AG08395 (cell line): Measurements from ENCODE around the gene PKNOX2.

ENCODE experiments used
- DNase-seq: peaks from one replicate; pipeline ENCODE4 v3.0.0; 2012; ENCODE audit warnings: mixed read lengths, low spot score

PKNOX2 gene

DNA sequence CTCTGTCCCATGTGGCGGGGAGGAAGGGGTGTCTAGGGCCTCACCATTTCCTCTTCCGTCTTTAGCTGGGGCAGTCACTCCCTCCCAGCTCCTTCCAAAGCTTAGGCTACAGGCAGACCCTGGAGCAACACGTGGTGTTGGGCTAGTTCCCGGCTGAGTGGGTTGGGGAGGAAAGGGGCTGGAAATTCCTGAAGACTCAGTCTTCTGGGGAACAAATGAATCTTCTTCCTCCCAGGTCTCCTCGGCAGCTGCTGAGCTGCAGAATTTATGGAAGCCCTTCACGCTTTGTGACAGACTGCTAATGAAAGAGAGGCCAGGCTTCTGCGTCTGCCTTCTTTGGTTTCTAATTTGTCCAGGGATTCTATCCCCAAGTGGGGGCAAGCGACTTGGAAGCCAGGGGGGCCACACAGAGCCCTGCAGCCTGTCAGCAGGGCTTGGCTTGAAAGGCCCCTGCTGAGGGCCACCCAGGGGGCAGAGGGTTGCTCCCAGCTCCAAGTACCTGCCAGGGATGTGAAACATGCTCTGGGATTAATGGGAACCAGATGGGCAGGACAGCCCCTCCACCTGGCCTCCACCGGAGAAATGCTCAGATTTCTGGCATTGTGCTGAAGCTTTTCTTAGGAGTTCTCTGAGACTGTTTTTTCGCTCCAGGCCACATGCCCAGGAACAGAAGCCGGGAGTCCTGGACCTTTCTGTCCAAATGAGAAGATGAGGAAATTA lies 123.1 kb downstream of the PKNOX2 start:
- DNase-seq: no peak

DNA sequence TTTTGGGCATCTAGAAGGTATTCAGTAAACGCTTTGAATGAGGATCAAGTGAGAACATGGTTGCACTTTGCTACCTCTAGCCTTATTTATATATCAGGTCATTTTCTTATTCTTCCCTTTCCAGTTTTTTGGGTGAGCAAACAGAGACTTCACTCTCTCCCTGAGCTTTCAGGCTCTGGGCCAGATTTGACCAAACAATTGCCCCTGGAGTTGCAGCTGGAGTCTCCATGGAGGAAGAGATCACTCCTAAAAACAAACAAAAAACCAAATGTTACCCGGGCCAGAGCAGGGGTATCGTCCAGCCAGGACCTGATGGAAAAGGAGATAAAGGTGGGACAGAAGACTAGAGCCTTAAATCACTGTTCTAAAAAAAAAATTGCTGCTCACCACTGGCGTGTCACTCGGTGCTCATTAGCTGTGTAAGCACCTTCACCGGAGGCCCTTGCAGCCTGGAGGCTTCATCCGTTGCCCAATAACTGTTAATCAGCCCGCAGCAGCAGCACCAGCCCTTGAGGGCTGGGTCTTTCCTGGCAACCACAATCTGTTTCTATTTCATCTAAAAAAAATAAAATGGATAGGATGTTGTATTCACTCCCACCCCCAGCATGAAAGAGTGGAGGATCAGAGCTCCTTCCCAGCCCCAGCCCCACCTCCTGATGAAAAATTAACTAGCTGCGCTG lies 125.0 kb downstream of the PKNOX2 start:
- no peak for DNase-seq

DNA sequence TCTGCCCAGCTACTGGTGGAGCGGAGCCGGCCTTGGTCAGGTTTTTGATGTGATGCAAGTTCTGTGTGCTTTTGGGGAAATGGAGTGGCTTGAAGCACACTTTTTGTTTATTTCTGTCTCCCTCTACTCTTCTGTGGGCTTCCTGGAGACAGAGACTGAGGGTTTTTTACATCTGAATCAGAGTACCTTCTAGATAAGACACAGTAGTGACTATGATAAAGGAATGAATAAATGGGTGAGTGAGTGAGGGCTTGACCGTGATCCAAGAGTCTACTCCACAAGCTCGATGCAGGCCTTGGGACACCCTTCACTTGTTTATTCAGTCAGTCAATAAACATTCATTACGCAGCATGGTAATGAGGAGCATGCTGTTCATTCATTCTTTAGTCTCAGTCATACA lies 125.7 kb downstream of the PKNOX2 start:
- DNase-seq: no peak

DNA sequence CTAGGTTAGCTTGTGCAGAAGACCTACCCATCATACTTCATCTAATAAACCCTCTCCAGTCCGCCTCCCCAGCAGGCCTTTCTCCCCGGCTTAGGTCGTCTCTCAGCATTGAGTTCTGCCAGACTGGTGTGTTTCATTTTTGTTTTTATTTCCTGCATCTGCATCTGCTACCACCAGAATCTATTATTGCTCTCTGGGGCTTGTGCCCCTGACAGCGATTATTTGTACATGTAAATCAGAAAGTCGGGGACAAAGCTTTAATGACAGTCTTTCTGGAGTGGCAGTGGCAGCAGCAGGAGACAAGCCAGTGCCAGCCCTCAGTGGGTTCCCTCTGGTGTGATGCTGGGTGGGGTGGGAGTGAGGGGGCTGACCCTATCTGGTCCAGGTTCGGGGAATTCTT lies 127.5 kb downstream of the PKNOX2 start:
- no peak for DNase-seq

DNA sequence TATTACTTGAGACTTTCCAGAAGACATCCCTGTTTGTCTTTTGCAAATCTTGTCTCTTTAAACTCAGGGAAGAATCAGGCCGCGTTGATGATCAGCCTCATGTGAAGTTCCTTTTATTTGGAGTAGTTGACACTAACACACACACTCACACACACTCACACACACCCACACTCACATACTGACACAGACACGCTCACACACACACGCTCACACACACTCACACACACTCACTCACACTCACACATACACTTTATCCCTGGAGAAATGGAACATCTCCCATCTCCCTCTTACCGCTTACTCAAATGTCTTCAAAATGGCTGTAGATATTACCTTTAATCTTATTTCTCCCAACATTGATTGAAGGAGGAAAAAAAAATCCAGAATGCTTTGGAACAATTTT lies 129.0 kb downstream of the PKNOX2 start:
- no peak for DNase-seq

DNA sequence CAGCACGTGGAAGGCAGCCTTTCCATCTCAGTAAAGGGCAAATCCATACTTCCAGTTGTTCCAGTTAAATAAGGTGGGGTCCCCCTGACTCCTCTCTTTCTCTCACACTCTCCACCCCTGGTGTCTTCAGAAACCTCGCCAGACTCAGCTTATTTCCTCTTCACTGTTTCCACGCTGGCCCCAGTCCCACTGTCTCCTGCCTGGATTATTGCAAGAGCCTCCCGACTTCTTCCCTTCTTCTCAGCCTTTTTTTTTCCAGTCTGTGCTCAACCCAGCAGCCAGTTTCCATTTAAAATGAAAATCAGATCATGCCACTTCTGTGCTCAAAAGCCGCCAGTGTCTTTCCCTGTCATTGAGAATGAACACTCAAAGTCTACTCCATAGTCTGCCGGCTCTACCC lies 131.4 kb downstream of the PKNOX2 start:
- no peak for DNase-seq

DNA sequence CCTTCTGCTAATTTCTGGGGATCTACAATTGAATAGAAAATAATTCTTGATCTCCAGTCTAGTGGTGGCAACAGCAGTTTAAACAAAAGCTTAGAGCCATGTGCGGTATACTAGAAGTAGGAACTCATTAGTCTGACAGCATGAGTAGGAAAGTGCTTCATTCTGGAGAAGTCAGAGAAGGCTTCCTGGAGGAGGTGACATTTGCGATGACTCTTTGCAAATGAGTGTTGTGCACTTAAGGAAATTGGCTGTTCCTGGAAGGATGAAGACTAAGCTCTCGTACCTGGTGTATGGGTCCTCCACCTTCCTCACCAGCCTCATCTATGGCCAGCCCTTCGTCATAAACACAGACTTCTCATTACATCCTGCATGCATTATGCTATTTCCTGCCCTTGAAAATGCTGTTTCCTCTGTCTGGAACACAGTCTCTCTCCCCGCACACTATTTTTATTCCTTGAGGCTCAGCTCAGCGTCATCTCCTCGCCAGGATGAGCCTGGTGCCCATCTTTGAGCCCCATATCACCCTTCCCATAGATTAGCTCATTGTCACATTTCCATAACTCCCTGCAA lies 132.9 kb downstream of the PKNOX2 start:
- no peak for DNase-seq

DNA sequence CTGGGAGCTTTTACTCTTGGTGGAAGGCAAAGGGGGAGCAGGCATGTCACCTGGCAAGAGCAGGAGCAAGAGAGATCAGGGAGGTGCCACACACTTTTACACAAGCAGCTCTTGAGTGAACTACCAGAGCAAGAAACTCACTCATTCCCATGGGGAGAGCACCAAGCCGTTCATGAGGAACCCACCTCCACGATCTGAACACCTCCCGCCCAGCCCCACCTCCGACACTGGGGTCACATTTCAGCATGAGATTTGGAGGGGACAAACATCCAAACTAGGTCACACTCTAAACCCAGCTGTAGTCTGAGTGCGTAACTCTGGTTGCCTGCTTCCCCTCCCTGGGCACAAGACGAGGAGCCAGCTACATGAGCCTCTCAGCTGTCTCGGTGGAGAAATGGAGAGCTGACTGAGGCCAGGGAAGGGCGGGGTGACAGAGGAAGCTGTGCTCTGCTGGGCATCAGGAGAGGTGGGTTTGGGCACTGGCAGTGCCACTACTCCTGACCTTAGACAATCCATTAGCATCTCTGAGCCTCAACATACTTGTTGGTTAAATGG lies 134.6 kb downstream of the PKNOX2 start:
- DNase-seq: no peak

DNA sequence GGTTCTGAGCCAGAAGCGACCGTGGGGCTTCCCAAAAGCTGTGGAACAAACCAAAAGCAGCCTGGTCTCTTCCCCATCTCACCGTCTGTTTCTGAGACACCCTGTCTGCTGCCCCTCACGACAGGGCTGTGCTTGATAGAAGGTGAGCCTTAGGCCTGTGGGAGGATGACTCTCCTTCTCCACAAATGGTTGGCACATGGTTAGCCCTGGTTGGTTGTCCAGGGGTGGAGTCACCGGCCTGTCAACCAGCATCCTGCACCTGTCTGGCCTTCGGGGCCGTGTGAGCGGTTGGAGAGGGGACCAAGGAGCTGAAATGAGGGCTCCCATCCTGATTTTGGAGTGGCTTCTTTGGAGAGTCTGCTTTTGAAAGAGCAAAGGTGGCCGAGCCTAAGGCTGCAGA lies 135.3 kb downstream of the PKNOX2 start:
- no peak for DNase-seq

DNA sequence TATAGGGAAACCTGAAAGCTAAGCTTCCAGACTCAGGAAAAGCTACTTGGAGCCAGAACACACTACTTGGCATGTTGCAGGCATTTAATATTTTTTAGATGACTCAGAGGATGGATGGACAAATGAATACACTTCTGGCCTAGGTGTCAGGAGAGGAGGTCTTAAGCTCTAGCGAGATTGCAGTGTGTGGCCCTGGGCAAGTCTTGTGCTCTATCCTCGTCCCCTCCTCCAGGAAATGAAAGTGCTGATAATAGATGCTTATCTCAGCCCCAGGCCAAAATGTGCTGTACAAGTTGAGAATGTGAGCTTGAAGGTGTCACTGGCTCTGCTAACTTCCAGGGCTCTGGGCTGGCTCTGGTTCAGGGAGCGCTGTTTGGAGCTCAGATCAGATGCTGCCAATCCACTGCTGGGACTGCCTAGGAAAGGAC lies 136.3 kb downstream of the PKNOX2 start:
- DNase-seq: peak; percentile 57

DNA sequence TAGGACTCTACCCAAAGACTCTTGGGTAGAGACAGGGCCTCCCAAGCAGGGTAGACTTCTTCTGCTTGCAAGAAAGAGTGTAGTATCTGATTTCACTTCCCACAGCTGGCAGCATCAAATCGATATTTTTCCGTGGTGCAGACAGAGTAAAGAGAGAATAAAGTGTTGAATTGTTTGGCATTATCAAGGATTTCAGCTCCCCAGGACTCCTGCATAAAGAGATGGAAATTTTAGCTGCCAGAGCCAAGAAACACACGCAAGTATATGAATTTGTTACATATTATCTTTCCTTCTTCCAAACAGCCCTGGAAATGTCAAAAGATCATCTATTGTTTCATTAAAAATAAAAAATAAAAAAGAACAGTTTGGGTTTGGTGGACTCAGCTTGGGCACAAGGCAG lies 136.8 kb downstream of the PKNOX2 start:
- DNase-seq: no peak

DNA sequence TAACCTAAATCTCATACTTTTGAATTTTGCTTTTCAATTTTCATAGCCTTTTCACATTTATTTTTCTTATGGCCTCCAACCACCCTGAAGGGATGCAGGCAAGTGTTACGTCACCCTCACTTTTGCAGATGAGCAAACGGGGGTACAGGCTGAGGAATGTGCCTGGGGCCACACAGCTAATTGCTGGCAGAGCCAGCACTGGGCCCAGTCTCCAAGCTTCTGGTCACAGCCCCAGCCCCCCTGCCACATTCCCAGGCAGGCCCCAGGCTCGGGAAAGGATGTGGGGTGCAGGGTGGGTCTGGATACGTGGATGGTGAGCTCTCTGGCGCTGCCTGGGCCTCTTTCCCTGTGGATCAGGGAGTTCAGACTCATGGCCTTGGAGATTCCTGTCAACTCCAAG lies 138.6 kb downstream of the PKNOX2 start:
- no peak for DNase-seq

DNA sequence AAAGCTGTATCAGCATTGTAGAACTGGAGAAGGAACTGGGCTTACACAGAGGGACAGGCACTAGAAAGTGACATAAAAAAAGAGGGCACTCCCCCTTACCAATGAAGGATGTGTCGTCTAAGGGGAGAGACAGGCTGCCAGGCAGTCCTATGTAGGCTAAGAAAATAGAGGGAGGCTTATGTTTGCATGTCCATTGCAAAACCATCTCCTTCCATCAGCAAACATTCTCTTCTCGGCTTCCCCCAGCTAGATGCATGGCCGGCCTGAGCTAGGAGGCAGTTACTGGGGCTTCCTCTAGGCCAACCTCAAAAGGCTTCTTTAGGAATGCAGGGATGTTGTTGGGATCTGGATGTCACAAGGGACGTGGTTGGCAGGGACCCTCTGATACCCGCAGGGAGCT lies 139.1 kb downstream of the PKNOX2 start:
- DNase-seq: no peak

DNA sequence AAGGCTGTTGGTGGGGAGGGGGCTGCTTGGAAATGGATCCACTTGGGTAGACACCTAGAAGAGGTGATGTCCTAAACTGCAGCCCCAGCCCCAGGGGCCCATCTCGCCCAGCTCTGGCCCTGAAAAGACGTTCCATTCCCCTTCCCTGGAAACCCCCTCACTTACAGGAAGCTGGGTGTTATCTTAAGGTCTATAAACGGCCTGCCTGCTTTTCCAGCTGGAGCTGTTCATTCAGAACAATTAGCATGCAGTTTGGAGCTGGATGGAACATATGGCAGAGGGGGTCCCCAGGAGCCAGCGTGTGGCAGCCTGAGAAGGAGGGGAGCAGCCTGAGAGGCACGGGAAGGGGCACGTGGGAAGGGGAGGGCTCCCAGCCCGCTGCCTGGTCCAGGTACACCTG lies 139.6 kb downstream of the PKNOX2 start:
- DNase-seq: no peak

DNA sequence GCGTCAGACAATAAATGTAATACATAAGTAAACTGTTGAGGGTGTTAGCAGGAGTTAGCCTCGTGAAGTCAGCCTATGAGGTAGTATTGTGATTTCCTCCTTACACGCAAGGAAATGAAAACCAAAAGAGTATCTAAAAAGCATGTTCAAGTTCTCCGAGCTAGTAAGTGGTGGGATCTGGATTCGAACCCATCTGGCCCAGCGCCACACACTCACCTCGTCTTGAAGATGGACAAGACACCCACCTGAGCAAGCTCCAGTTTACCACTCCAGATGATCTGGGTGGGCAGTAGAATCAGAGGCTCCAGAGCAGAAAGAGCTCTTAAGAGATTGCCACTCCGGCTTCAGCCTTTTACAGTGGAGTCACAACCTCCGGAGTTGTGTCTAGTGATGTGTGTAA lies 140.3 kb downstream of the PKNOX2 start:
- DNase-seq: no peak

DNA sequence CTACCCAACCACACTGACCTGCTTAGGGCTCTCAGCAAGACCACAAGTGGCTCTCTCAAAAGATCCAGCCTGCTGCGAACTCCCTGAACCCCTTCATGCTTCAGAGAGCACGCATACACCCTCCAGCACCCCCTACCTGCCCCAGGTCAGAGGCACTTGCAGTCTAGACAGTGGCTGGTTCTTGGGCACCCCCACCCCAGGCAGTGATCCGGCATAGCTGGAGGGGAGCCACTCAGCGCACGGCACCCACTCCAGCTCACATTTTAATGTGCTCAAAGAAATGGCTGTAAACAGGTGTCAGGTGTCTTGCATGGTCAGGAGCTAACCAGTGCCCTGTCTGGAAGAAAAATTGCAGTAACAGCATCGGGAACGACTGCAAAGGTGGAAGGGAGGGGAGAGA lies 140.8 kb downstream of the PKNOX2 start:
- no peak for DNase-seq

DNA sequence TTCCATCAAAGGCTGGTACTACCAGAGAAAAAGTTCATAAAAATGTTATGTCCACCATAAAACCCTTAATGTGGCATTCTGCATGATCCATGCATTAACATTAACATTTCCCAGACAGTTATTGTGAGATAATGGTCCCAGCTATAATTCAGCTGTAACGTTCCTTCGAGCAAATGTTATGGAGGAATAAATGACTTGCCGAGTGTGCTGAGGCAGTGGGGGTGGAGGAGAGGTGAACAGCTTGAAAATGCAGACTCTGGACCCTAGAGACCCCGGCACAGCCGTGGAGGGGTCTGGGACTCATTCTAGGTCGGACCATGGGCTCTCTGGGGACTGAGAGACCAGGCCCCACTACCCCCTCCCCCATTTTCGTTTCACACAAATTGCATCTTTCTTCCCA lies 141.9 kb downstream of the PKNOX2 start:
- DNase-seq: no peak

DNA sequence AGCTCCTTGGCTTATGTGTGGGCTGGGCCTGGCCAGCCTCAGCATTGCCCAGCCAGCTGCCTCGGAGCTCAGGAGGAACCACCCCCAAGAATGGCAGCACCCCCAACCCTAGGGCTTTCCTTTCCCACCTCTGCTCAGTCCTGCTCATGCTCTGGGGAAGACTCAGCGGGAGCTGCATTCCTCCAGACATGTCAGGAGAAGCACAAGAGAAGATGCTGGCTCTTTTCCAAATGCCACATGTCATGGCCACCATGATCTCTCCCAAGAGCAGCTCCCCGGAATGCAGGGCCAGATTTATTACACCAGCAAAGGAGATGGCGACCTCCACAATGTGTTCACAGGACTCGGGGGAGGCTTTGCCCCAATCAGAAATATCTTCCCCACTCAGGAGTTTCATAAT lies 143.7 kb downstream of the PKNOX2 start:
- no peak for DNase-seq

DNA sequence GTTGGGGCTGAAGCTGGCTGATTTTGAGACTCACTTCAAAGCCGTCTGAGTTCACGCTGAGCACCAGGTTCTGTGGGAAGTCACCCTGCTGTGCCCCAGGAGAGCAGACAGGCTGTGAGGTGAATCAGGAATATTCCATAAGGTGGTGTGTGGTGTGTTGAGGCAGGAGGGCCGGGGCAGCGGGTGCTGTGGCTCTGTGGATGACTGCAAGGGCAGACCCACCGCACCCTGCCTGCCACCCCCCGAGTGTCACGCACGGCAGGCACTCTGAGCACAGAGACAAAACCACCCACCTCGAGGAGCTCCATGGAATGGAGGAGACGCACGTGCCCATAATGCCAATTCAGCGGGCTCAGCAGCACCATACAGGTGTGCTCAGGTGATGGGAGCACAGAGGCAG lies 147.8 kb downstream of the PKNOX2 start:
- no peak for DNase-seq

DNA sequence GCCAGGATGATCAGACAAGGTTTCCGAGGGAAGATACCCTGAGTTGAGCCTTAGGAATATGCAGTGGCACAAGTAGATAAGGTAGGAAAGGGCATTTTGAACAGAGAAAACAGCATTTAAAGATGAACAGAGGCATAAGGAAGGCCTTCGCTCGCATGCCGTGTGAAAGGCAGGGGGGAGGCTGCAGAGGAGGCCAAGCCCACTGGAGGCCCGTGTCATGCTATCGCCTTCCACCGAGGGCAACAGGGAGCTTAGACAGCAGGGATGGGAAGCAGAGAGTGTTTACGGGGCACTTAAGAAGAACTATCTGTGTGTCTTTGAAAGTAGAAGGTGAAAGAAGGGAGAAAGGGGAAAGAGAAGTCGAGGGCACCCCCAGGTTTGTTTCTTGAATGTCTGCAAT lies 148.3 kb downstream of the PKNOX2 start:
- no peak for DNase-seq

DNA sequence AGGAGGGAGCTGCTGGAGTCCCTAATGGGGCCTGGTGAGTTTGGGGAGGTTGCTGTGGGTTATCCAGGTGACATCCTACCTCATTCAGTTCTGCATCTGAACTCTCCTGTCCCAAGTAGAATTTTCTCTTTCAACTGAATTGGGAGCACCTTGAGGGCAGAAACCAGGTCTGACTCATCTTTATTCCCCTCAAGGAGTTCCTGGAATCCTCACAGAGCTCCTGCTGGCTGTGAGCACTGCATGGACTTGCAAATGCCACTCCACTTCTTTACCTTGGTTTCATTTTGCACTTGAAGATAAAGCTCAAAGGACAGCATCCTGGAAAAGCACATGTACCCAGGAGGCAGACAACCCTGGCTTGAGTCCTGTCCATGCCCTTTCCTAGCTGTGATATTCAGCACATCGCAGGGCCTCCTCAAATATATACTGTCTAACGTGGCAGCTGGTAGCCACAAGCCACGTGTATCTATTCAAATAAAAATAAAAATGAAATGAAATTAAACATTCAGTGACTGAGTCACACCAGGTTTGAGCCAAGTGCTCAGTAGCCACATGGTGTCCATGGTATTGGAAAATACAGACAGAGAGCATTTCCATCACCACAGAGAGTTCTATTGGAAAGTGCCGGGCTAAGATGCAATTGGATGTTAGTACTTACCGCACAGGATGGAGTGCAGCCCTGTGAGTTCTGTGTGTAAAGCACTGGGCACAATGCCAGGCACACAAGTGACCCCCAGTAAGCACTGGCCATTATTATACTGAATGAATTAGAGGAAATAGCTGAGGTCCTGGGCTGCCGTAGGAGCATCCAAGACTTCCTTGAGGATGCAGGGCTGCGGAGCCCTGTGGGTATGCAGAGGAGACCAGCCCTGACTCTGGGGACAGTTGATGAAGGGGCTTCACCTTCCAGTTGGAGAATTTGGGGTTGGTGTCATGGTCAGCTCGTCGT lies 149.0 kb downstream of the PKNOX2 start:
- DNase-seq: no peak
